Cortex of kidney (tissue), 1 donor: ENCODE results near the gene SLC12A8.

Experiments used
- DNase-seq: peaks from one replicate; lab custom pipeline; 2025; lab: John Stamatoyannopoulos, UW

The SLC12A8 gene

GRCh38 chr3:125187599-125187910 lies 25.0 kb downstream of the SLC12A8 start:
- no peak for DNase-seq

GRCh38 chr3:125186800-125187598 lies 25.5 kb downstream of the SLC12A8 start:
- no peak for DNase-seq

GRCh38 chr3:125186261-125186787 lies 26.2 kb downstream of the SLC12A8 start:
- no peak for DNase-seq

GRCh38 chr3:125185805-125186204 lies 26.7 kb downstream of the SLC12A8 start:
- no peak for DNase-seq

- DNase-seq = no peak
Observed at GRCh38 chr3:125179884-125180240, 32.7 kb downstream of the SLC12A8 start.

GRCh38 chr3:125179143-125179883 lies 33.2 kb downstream of the SLC12A8 start:
- no peak for DNase-seq

GRCh38 chr3:125177746-125178145 lies 34.8 kb downstream of the SLC12A8 start:
- DNase-seq = no peak

- no peak for DNase-seq
Observed at GRCh38 chr3:125175295-125176078, 37.1 kb downstream of the SLC12A8 start.

GRCh38 chr3:125172346-125172745 lies 40.2 kb downstream of the SLC12A8 start:
- no peak for DNase-seq

- no peak for DNase-seq
Observed at GRCh38 chr3:125168711-125169393, 43.7 kb downstream of the SLC12A8 start.

- DNase-seq = no peak
Observed at GRCh38 chr3:125166599-125167136, 45.9 kb downstream of the SLC12A8 start.

- DNase-seq = no peak
Observed at GRCh38 chr3:125165948-125166553, 46.5 kb downstream of the SLC12A8 start.

GRCh38 chr3:125165189-125165947 lies 47.2 kb downstream of the SLC12A8 start:
- no peak for DNase-seq

GRCh38 chr3:125163739-125164601 lies 48.6 kb downstream of the SLC12A8 start:
- DNase-seq = no peak

GRCh38 chr3:125161607-125162219 lies 50.8 kb downstream of the SLC12A8 start:
- DNase-seq = no peak

GRCh38 chr3:125160606-125161371 lies 51.8 kb downstream of the SLC12A8 start:
- DNase-seq = no peak

- DNase-seq = no peak
Observed at GRCh38 chr3:125157183-125157582, 55.4 kb downstream of the SLC12A8 start.

- DNase-seq = no peak
Observed at GRCh38 chr3:125156456-125156855, 56.1 kb downstream of the SLC12A8 start.
